ENCODE results near the gene MYBPC3. TPM values are rescaled to one million over a fixed set of nuclear protein-coding genes. Genes with fewer than 3 reads are reported as not detected.
A peak's percentile ranks its signal among the peaks of the same experiment; 100 is the strongest.

MYBPC3 gene
- total and polyA plus RNA-seq, 2 donors from 2014 or later = 0.19 to 0.52 TPM

DNA sequence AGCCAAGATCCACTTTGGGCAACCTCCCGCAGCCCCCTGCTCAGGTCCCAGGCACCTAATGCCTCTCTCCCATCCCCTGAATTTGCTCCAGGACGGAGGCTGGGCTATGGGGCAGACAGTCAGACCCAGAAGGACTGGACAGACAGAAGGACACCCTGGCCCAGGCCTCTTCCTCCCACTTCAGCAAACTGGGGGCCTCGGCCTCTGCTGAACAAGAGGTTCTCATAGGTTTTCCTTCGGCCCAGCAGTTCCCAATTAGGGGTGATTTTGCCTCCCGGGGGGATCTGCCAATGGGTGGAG lies 22.2 kb upstream of the MYBPC3 start:
- Histone ChIP-seq H3K4me3 (ENCODE audit: low read length in 3 of 3) (no peak overlapping the region), H3K9me3 (ENCODE audit: control insufficient read depth in 2 of 3, insufficient read depth in 1 of 3, low read length in 3 of 3) (no peaks in the 10 kb centered on the region), H3K9ac (ENCODE audit: low read length in 3 of 3) (no peak overlapping the region), H3K27me3 (ENCODE audit: control insufficient read depth, insufficient read depth, low read length) (no peaks in the 10 kb centered on the region), H3K4me1 (ENCODE audit: control insufficient read depth in 2 of 3, insufficient read depth in 2 of 3, low read depth in 1 of 3, low read length in 3 of 3) (peaks cover 0 to 3% (median 0%) of the 10 kb centered on the region in 3 donors), H3K36me3 (ENCODE audit: control insufficient read depth in 2 of 3, insufficient read depth in 3 of 3, low read length in 3 of 3) (no peaks in the 10 kb centered on the region), H3K27ac (ENCODE audit: low read depth in 2 of 2, low read length in 2 of 2) (no peak overlapping the region)
- intact Hi-C loops (cut with DNase I) = loop anchor here (10.0 kb wide), 1 partner anchor 80 kb away; no protein-coding TSS in a partner anchor
- no peak for FAIRE-seq
- TF ChIP-seq, protein P1, sequence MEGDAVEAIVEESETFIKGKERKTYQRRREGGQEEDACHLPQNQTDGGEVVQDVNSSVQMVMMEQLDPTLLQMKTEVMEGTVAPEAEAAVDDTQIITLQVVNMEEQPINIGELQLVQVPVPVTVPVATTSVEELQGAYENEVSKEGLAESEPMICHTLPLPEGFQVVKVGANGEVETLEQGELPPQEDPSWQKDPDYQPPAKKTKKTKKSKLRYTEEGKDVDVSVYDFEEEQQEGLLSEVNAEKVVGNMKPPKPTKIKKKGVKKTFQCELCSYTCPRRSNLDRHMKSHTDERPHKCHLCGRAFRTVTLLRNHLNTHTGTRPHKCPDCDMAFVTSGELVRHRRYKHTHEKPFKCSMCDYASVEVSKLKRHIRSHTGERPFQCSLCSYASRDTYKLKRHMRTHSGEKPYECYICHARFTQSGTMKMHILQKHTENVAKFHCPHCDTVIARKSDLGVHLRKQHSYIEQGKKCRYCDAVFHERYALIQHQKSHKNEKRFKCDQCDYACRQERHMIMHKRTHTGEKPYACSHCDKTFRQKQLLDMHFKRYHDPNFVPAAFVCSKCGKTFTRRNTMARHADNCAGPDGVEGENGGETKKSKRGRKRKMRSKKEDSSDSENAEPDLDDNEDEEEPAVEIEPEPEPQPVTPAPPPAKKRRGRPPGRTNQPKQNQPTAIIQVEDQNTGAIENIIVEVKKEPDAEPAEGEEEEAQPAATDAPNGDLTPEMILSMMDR (IDR thresholded peaks at IDR 0.05; ENCODE audit: borderline replicate concordance, extremely low read depth, insufficient read depth) = no peak
- DNase-seq = peak in 1 of 5 donors; percentile 65

DNA sequence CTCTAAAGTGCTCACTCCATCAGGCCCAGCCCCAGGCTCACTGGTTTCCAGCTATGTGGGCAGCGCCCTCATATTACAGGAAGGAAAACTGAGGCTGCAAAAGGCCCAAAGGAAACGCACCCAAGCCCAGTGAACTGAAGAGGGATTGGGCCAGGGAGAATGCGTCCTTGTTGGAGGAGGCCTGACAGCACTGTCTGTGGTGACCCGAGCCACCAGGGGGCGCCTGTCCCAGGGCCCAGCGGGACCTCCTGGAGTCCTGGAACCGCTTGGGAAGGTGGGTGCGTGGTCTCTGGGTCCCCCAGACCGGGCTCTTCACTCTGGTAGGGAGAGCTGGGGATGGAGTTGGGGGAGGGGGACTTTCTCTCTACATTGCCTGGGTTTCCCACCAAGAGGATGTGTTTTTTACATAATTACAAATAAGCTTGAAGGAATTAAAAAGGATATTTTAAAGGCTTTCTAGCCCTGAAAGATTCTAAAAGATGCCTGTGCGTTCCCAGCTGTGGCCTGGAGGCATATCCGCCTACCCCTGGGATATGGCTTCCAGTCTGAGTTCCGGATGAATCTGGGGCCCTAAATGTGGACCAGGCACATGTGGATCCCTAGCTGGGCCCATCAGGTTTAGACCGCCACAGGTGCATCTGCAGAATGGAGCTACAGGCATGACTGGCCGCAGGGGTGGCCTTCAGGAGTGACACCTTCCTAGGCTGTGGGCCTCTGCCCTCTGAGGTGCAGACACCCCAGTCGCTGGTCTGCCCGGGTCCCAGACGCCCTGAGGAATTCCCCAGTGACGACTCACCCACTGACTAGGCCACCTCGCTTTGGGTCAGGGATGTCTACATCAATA lies 21.6 kb upstream of the MYBPC3 start:
- TF ChIP-seq, protein P1 (IDR thresholded peaks at IDR 0.05; ENCODE audit: borderline replicate concordance, extremely low read depth, insufficient read depth) = peak; percentile 89
- intact Hi-C loops (cut with DNase I) = loop anchor here (10.0 kb wide), 1 partner anchor 81 kb away; no protein-coding TSS in a partner anchor
- Histone ChIP-seq H3K9ac (ENCODE audit: low read length in 3 of 3) (no peak overlapping the region), H3K27me3 (ENCODE audit: control insufficient read depth, insufficient read depth, low read length) (no peaks in the 10 kb centered on the region), H3K27ac (ENCODE audit: low read depth in 2 of 2, low read length in 2 of 2) (no peak overlapping the region), H3K9me3 (ENCODE audit: control insufficient read depth in 2 of 3, insufficient read depth in 1 of 3, low read length in 3 of 3) (no peaks in the 10 kb centered on the region), H3K36me3 (ENCODE audit: control insufficient read depth in 2 of 3, insufficient read depth in 3 of 3, low read length in 3 of 3) (no peaks in the 10 kb centered on the region), H3K4me1 (ENCODE audit: control insufficient read depth in 2 of 3, insufficient read depth in 2 of 3, low read depth in 1 of 3, low read length in 3 of 3) (peaks cover 0 to 3% (median 0%) of the 10 kb centered on the region in 3 donors), H3K4me3 (ENCODE audit: low read length in 3 of 3) (no peak overlapping the region)
- DNase-seq (peak; percentile 76 to 90 (median 84)), FAIRE-seq (no peak)

DNA sequence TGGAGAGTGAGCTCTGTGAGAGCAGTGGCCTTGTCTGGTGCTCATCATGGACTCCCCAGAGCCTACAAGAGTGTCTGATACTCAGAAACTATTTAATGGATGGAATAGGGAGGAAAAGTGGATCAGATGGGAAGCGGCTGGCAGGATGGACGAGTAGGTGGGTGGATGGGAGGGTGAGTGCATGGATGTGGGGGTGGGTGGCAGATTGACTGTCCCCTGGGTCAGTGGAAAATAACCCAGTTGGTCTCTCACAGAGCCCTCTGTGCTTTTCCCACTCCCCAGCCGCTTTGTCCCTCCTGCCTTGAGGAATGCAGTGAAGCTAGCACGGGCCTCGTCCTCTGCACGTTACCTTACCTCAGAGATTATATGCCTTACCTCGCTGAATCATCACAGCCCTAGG lies 19.9 kb upstream of the MYBPC3 start:
- Histone ChIP-seq H3K9ac (ENCODE audit: low read length in 3 of 3) (no peak overlapping the region), H3K4me3 (ENCODE audit: low read length in 3 of 3) (no peak overlapping the region), H3K36me3 (ENCODE audit: control insufficient read depth in 2 of 3, insufficient read depth in 3 of 3, low read length in 3 of 3) (no peaks in the 10 kb centered on the region), H3K27me3 (ENCODE audit: control insufficient read depth, insufficient read depth, low read length) (no peaks in the 10 kb centered on the region), H3K27ac (ENCODE audit: low read depth in 2 of 2, low read length in 2 of 2) (no peak overlapping the region), H3K9me3 (ENCODE audit: control insufficient read depth in 2 of 3, insufficient read depth in 1 of 3, low read length in 3 of 3) (no peaks in the 10 kb centered on the region), H3K4me1 (ENCODE audit: control insufficient read depth in 2 of 3, insufficient read depth in 2 of 3, low read depth in 1 of 3, low read length in 3 of 3) (peaks cover 0 to 3% (median 0%) of the 10 kb centered on the region in 3 donors)
- intact Hi-C loops (cut with DNase I) = loop anchor here (10.0 kb wide), 1 partner anchor 82 kb away; no protein-coding TSS in a partner anchor
- DNase-seq (no peak), FAIRE-seq (no peak)
- TF ChIP-seq, protein P1 (IDR thresholded peaks at IDR 0.05; ENCODE audit: borderline replicate concordance, extremely low read depth, insufficient read depth) = no peak
